ENCODE data around the gene SMG1.

GRCh38 chr16:18941471-18941870, 15.3 kb upstream of the SMG1 start:
- TF ChIP-seq POLR2A (IDR thresholded peaks at IDR 0.05; ENCODE audit: low read length) (no peak), GATA1 (IDR thresholded peaks at IDR 0.05; ENCODE audit: low read depth, low read length) (no peak)

All from erythroblast (primary cell).